Suppressor macrophage (primary cell): Measurements from ENCODE around the gene MAGIX.
"Not testable (repeated sequence)": the region's sequence is repeated elsewhere in the genome, so short reads cannot be mapped to it uniquely, and the experiment has no call there.

ENCODE experiments used
- DNase-seq, 4 experiments: peaks; one replicate each; pipeline ENCODE4 v3.0.0-alpha.2; 2020 to 2022

MAGIX gene

DNA sequence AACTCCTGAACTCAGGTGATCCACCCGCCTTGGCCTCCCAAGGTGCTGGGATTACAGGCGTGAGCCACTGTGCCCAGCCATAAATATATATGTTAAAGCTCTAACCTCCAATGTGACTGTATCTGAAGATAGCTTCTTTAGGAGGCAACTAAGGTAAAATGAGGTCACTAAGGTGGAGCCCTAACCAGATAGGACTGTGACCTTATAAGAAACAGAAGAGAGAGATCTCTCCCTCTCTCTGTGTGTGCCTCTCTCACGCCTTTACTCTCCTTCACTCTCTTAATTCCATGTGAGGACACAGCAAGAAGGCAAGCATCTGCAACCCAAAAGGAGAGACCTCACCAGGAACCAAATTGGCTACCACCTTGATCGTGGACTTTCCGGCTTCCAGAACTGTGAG is 926 bp upstream of the MAGIX start:
- no peak for DNase-seq

- peak; percentile 88 to 95 (median 92) for DNase-seq
Observed at GRCh38 chrX:49163555-49164419, 1.2 kb downstream of the MAGIX start.

DNA sequence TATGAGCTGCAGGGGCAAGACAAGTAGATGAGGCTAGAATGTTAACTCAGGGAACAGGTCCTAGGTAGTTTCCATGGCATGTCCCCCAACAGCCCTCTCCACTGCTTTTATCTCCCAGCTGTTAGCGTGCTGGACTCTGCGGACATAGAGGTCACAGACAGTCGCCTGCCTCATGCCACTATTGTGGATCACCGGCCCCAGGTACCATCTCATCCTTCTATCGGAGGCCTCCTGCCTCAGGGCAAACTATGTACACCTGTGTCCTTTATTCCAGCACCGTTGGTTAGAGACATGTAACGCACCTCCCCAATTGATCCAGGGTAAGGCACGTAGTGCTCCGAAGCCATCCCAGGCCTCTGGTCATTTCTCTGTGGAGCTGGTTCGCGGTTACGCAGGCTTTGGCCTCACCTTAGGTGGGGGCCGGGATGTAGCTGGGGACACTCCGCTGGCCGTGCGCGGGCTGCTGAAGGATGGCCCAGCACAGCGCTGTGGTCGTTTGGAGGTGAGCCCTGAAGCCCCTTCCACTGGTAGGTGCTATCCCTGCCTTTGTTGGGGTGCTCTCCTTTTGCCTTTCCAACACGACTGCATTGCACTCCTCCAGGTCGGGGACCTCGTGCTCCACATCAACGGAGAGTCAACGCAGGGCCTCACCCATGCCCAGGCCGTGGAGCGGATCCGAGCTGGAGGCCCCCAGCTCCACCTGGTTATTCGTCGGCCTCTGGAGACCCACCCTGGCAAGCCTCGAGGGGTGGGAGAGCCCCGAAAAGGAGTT is 2.2 kb downstream of the MAGIX start:
- no peak for DNase-seq

DNA sequence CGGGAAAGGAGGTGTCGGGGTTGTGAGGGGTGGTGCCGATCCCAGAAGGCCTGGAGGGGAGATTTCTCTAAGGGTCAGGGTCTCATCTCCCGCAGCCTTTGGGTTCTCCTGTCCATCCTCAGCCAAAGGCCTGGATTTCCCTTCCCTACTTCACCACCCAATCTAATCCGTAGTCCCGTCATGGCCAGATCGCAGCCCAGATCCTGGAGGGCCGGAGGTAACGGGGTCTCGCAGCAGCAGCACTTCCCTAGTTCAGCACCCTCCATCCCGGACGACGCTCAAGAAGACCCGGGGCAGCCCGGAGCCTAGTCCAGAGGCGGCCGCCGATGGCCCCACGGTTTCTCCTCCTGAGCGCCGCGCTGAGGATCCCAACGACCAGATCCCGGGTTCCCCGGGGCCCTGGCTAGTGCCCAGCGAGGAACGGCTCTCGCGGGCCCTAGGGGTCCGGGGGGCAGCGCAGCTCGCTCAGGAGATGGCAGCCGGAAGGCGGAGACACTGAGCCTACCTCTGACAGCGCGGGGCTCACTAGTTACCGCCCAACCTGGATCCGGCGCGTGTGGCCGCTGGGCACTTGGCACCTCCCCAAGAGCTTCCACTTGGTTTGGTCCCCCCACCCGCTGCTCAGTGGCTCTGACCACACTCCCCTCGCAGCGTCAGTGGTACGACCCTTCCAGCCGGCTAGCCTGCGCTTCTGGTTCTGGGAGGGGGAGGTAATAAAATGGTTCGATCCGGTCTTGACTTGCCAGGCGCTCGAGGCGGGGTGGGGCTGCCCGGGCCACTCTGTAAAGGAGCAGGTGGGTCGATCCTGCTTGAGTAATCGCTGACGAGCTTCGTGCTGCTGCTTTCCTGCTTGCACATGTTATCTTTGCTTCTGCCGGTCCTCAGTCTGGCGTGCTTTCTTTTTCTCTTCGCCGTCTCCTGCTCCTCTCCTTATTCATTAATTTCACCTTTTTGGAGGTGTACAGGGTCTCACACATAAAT is 3.6 kb downstream of the MAGIX start:
- DNase-seq = peak; percentile 68 to 83 (median 78)

GRCh38 chrX:49166914-49167739 is 4.6 kb downstream of the MAGIX start:
- peak; percentile 69 to 84 (median 81) for DNase-seq

DNA sequence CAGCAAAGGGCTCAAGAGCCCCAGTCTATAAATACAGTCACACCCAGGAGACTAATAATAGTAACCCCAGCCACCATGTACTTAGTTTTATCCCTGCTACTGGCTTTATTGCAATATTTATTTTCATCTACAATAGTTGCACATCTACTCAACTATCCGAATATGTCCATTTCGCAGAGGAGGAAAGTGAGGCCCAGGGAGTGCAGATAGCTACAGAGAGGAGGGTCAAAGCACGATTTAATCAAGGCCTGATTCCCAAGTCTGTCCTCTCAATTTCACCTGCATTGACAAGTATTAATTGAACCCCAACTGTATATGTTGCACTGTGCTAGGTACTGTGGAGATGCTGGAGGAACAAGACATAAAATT is 5.2 kb downstream of the MAGIX start:
- DNase-seq = no peak

DNA sequence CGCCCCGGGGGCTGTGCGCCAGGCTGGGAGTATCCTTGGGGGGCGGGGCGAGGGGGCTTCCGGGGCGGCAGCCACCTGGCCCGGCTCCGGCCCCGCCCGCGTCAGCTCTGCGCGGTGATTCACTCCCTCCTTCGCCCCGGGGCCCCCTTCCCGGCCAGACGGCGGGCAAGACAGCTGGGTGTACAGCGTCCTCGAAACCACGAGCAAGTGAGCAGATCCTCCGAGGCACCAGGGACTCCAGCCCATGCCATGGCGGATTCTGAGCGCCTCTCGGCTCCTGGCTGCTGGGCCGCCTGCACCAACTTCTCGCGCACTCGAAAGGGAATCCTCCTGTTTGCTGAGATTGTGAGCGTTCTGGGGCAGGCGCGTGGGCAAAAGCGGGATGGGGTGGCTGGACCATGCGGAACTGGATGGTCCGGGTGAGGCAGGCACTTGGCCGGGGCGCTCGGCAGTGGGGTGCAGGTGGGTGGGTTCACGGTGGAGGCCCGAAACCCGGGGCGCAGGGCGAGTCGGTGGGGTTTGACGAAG is 9.3 kb downstream of the MAGIX start, which contains the start of gene PLP2:
Gene PLP2, plus strand, starts transcription at position 147 of the 528 bp plus-strand sequence. Its CDS starts 103 bp downstream, at position 250.
- peak; percentile 40 to 66 (median 50) for DNase-seq

- DNase-seq = peak; percentile 68 to 88 (median 82)
Observed at GRCh38 chrX:49172280-49172780, 9.8 kb downstream of the MAGIX start.

DNA sequence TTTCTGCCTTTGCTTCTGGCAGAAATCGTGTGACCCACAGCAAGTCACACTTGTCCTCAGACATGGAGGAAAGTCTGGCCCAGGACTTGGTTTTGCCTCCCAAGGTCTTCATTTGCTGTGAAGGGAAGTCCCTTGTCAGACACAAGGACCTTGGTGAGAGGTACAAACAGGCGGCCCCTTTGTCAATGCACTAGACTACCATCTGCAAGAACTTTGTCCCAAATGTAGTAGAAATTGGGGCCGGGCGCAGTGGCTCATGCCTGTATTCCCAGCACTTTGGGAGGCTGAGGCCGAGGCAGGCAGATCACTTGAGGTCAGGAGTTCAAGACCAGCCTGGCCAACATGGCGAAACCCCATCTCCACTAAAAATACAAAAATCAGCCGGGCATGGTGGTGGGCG is 11.0 kb downstream of the MAGIX start:
- DNase-seq = not testable (repeated sequence)

- DNase-seq = no peak
Observed at GRCh38 chrX:49174723-49175122, 12.2 kb downstream of the MAGIX start.

- no peak for DNase-seq
Observed at GRCh38 chrX:49175435-49176274, 13.1 kb downstream of the MAGIX start.

DNA sequence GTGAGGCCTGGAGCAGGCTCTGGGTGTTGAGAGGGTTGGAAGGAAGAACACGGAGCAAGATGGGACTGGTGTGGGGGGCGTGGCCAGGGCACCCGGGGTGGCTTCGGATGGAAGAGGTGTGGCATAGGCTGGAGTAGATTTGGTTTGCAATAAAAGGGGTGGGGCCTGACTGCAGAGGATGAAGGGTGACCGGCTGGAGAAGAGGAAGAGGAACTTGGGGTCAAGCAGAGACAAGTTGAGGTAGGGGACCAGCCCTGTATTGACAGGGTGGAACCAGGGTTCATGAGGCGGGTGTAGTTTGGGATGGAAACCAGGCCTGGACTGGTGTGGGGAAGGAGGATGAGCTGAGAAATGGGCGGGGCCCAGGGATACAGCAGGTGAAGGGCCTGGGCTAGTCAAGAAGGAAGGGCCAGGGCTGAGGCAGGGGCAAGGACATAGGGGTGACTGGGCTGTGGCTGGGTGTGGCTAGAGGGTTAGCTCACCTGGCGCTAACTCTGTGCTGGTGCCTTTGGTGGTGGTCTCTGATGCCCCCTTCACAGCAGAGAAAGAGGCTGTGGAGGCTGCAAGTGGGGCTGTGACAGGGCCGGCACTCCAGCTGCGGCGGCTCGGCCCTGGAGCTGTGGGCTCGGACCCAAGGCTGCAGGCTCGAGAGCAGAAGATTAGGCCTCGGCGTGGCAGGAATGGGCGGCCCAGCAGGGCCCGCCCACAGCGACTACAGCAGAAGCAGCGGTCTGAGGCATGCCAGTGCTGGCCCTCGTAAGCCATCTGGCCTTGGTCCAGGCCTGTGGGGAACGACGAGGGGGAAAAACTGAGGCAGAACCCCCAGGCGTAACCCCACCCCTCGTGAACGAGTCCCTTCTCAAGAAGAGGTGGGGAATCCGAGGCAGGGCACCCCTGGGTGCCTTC is 14.1 kb downstream of the MAGIX start:
- DNase-seq = peak; percentile 26 to 69 (median 58)

- DNase-seq = peak in 3 of 4 experiments; percentile 17 to 51 (median 41)
Observed at GRCh38 chrX:49177338-49177833, 14.8 kb downstream of the MAGIX start.

- no peak for DNase-seq
Observed at GRCh38 chrX:49177873-49178480, 15.4 kb downstream of the MAGIX start.

- no peak for DNase-seq
Observed at GRCh38 chrX:49178537-49178936, 16.0 kb downstream of the MAGIX start.

GRCh38 chrX:49179358-49179757 is 16.8 kb downstream of the MAGIX start:
- DNase-seq = no peak

GRCh38 chrX:49183701-49184281 is 21.2 kb downstream of the MAGIX start:
- DNase-seq = no peak
